HepG2 (cell line): ENCODE data around the gene GLUD1. TPM values are rescaled to one million over a fixed set of nuclear protein-coding genes. Genes with fewer than 3 reads are reported as not detected.

ENCODE experiments used
- ATF7-NPFF ChIP-seq: sonication (generic); formaldehyde crosslinking; IDR thresholded peaks from 2 replicates; pipeline ENCODE4 v1.8.1; 2023; ENCODE audit warnings: mild to moderate bottlenecking, low read depth, missing genetic modification reagents, moderate library complexity
- BHLHE40 ChIP-seq: IDR thresholded peaks from 2 replicates; pipeline ENCODE4 v1.6.1; 2011; ENCODE audit warnings: low read length, improper control_type of control experiment
- CREB1 ChIP-seq, 2 experiments: fragments of 450-650 bp in 1 of 2; IDR thresholded peaks; 2 replicates each; pipeline ENCODE4 v1.6.1; 2016 to 2017; ENCODE audit warnings: control low read depth in 1 of 2, mild to moderate bottlenecking in 1 of 2, missing compliant biosample characterization in 1 of 2, missing genetic modification characterization in 1 of 2
- E2F1 ChIP-seq: sonication (generic); formaldehyde crosslinking; IDR thresholded peaks from 2 replicates; pipeline ENCODE4 v1.5.0; 2020; ENCODE audit warnings: missing genetic modification reagents
- ESRRA ChIP-seq: sonication (generic); formaldehyde crosslinking; IDR thresholded peaks from 2 replicates; pipeline ENCODE4 v1.5.1; 2020; ENCODE audit warnings: mild to moderate bottlenecking, low read depth, missing genetic modification reagents
- ETV5 ChIP-seq: IDR thresholded peaks from 2 replicates; pipeline ENCODE4 v1.6.1; 2018; ENCODE audit warnings: missing biosample characterization, missing genetic modification reagents, inconsistent platforms, borderline replicate concordance
- GTF2F1 ChIP-seq: fragments of 150-350 bp; IDR thresholded peaks from 2 replicates; pipeline ENCODE4 v1.6.1; 2014; ENCODE audit warnings: low read length
- SKIL ChIP-seq: sonication (generic); formaldehyde crosslinking; IDR thresholded peaks from 2 replicates; pipeline ENCODE4 v1.8.0; 2022; ENCODE audit warnings: missing genetic modification reagents, mild to moderate bottlenecking, moderate library complexity, borderline replicate concordance
- SMARCE1 ChIP-seq: fragments of 450-650 bp; IDR thresholded peaks from 2 replicates; pipeline ENCODE4 v1.6.1; 2017; ENCODE audit warnings: borderline replicate concordance
- TBX2 ChIP-seq: sonication (generic); formaldehyde crosslinking; IDR thresholded peaks from 2 replicates; pipeline ENCODE4 v1.5.0; 2020; ENCODE audit warnings: missing genetic modification reagents, mild to moderate bottlenecking, borderline replicate concordance
- TEAD3 ChIP-seq: optimal IDR thresholded peaks from 2 replicates; pipeline ENCODE3; 2016; ENCODE audit warnings: borderline replicate concordance
- THAP9 ChIP-seq: sonication (generic); formaldehyde crosslinking; IDR thresholded peaks from 2 replicates; pipeline ENCODE4; 2020; ENCODE audit warnings: missing genetic modification reagents, mild to moderate bottlenecking, borderline replicate concordance
- U2AF2 ChIP-seq: fragments of 200-400 bp; formaldehyde crosslinking; IDR thresholded peaks from 2 replicates; pipeline ENCODE4 v1.6.1; 2017; ENCODE audit warnings: low read depth, mild to moderate bottlenecking, low read length
- YEATS4 ChIP-seq: sonication (generic); formaldehyde crosslinking; IDR thresholded peaks from 2 replicates; pipeline ENCODE4 v1.4.0; 2020; ENCODE audit warnings: missing genetic modification reagents, borderline replicate concordance
- ZC3H13 ChIP-seq: sonication (generic); formaldehyde crosslinking; IDR thresholded peaks from 2 replicates; pipeline ENCODE4 v1.8.1; 2023; ENCODE audit warnings: mild to moderate bottlenecking, missing genetic modification reagents, moderate library complexity
- ZNF280B ChIP-seq: sonication (generic); formaldehyde crosslinking; IDR thresholded peaks from 2 replicates; pipeline ENCODE4 v1.5.0; 2020; ENCODE audit warnings: missing genetic modification reagents, mild to moderate bottlenecking, borderline replicate concordance
- ZNF552 ChIP-seq: sonication (generic); formaldehyde crosslinking; IDR thresholded peaks from 2 replicates; pipeline ENCODE4 v1.9.0; 2022; ENCODE audit warnings: missing genetic modification reagents, mild to moderate bottlenecking, borderline replicate concordance
- ZNF558 ChIP-seq: sonication (generic); formaldehyde crosslinking; IDR thresholded peaks from 2 replicates; pipeline ENCODE4 v1.9.0; 2022; ENCODE audit warnings: mild to moderate bottlenecking, missing genetic modification reagents, borderline replicate concordance
- ZNF572 ChIP-seq: sonication (generic); formaldehyde crosslinking; IDR thresholded peaks from 2 replicates; pipeline ENCODE4 v1.5.1; 2020; ENCODE audit warnings: mild to moderate bottlenecking, missing genetic modification reagents
- ZNF749 ChIP-seq: sonication (generic); formaldehyde crosslinking; IDR thresholded peaks from 2 replicates; pipeline ENCODE4 v1.8.0; 2022; ENCODE audit warnings: mild to moderate bottlenecking, missing genetic modification reagents, moderate library complexity, borderline replicate concordance
- ZNF776 ChIP-seq: sonication (generic); formaldehyde crosslinking; IDR thresholded peaks from 2 replicates; pipeline ENCODE4 v1.4.0; 2020; ENCODE audit warnings: mild to moderate bottlenecking, missing genetic modification reagents
- ZNF850 ChIP-seq: sonication (generic); formaldehyde crosslinking; conservative IDR thresholded peaks from 2 replicates; pipeline ENCODE4 v1.9.0; 2021; ENCODE audit warnings: mild to moderate bottlenecking, missing genetic modification reagents
- polyA plus RNA-seq, 8 experiments: library from polyadenylated mRNA; depleted of rRNA in 3 of 8; stranded (reverse) in 7 of 8; unstranded in 1 of 8; fragments of >200 nt; fragmentation: Illumina TruSeq in 4 of 8; extraction: Trizol in 4 of 8; gene quantifications; 2 replicates each; pipeline versions ENCODE4 v1.2.1 to v1.2.3, GENCODE V29; 2011 to 2016; ENCODE audit warnings: low read depth in 4 of 8, missing spikeins in 1 of 8, mixed read lengths in 1 of 8; ENCODE audit not compliant: insufficient read depth in 1 of 8
- total RNA-seq, 5 experiments: library from RNA; depleted of rRNA; stranded (reverse); fragments of >200 nt; fragmentation: Illumina TruSeq; extraction: Trizol; gene quantifications; 2 replicates each; pipeline ENCODE4 v1.2.3, GENCODE V29; 2016; ENCODE audit warnings: low read depth in 1 of 5

GLUD1 gene
- total and polyA plus RNA-seq, 2 of the 13 experiments (the other 11 are each of a cell fraction or from before 2014, with no cell fraction given): 301 to 798 TPM

GRCh38 chr10:87092861-87093631 is 1.6 kb downstream of the GLUD1 start (continued):
- TF ChIP-seq ZNF558 (CRISPR knock-in tag) (peak; percentile 51; the same call in 1 of the 2 replicates), SMARCE1 (no peak), TBX2 (CRISPR knock-in tag) (peak; percentile 69), ETV5 (CRISPR knock-in tag) (peak; percentile 28; the same call in 1 of the 2 replicates), GTF2F1 (no peak), E2F1 (no peak), ZNF552 (CRISPR knock-in tag) (no peak), ZNF850 (no peak), BHLHE40 (no peak), ZC3H13 (CRISPR knock-in tag) (peak; percentile 36; the same call in 1 of the 2 replicates), SKIL (CRISPR knock-in tag) (no peak), TEAD3 (CRISPR knock-in tag) (peak; percentile 5), U2AF2 (no peak), YEATS4 (CRISPR knock-in tag) (no peak), ZNF572 (CRISPR knock-in tag) (no peak), ESRRA (CRISPR knock-in tag) (no peak), ZNF280B (CRISPR knock-in tag) (no peak), ZNF749 (CRISPR knock-in tag) (no peak), ATF7-NPFF (no peak), ZNF776 (CRISPR knock-in tag) (no peak), CREB1 (IDR thresholded peaks at IDR 0.05) (no peak), CREB1 (CRISPR knock-in tag; IDR thresholded peaks at IDR 0.05) (0 out of 2 replicates have a peak, but pooled peaks have one; percentile 27), THAP9 (CRISPR knock-in tag) (no peak)
